Measurements from ENCODE around the gene CHID1. TPM values are rescaled to one million over a fixed set of nuclear protein-coding genes. Genes with fewer than 3 reads are reported as not detected.

CHID1 gene
- total and polyA plus RNA-seq, 2 of the 8 experiments (the other 6 are each of a cell fraction or from before 2014, with no cell fraction given) = 81.2 to 88.5 TPM

GRCh38 chr11:827146-827896 is 83.3 kb downstream of the CHID1 start (continued):
- TF ChIP-seq USF2 (IDR thresholded peaks at IDR 0.05; ENCODE audit: low read length) (no peak), CHD7 (IDR thresholded peaks at IDR 0.05; ENCODE audit: insufficient replicate concordance, low read length) (no peak), HDAC6 (IDR thresholded peaks at IDR 0.05; ENCODE audit: low read depth, low read length) (no peak), RXRA (IDR thresholded peaks at IDR 0.05; ENCODE audit: insufficient read depth, low read depth, low read length) (no peak), SIN3A (conservative IDR thresholded peaks at IDR 0.05 in 1 of 2, IDR thresholded peaks at IDR 0.05 in 1 of 2; ENCODE audit: low read depth in 1 of 2, low read length in 2 of 2) (no peak; a peak in 1 of 4 replicates), TBP (IDR thresholded peaks at IDR 0.05; ENCODE audit: low read depth, low read length) (no peak), JUND (IDR thresholded peaks at IDR 0.05; ENCODE audit: low read length) (no peak), MAX (IDR thresholded peaks at IDR 0.05) (peak; percentile 51), CBX5 (IDR thresholded peaks at IDR 0.05; ENCODE audit: low read depth, low read length) (no peak)
